ENCODE data around the gene SPSB3. TPM values are rescaled to one million over a fixed set of nuclear protein-coding genes. Genes with fewer than 3 reads are reported as not detected.
A peak's percentile ranks its signal among the peaks of the same experiment; 100 is the strongest.

The SPSB3 gene
- total RNA-seq, 1 donor from 2014 or later, result 57.9 TPM

DNA sequence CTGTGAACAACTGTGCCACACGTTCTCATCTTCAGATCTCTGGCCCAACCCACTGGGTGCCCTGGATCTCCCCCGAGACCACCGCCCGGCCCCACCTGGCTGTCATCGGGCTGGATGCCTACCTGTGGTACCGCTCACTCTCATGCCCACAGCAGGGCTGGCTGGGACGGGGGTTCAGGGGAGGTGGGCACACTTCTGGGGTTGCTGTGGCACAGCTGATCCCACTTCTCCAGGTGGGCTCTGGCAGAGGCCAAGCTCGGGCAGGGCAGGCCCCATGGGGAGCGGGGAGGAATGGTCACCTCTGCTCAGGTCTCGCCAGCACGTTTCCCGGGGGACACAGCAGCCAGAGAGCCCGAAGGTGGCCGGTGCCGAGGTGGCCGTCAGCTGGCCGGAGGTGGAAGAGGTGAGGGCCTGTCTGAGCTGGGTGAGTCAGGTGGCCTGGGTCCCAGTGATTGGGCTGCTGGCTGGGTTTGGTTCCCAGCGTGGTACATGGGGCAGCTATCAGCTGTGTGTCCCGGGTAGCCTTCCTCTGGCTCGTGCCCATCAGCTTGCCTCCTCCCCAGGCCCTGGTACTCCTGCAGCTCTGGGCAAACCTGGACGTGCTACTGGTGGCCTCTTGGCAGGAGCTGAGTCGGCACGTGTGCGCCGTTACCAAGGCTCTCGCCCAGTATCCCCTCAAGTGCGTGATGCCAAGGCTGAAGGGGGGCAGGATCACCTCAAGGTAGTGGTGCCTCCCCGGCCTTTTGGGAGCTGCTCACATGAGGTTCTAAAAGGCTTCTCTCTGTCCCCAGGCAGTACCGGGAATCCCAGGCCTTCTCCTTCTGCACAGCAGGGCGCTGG lies 7.1 kb downstream of the SPSB3 start:
- DNase-seq (ENCODE audit: low spot score), result no peak

DNA sequence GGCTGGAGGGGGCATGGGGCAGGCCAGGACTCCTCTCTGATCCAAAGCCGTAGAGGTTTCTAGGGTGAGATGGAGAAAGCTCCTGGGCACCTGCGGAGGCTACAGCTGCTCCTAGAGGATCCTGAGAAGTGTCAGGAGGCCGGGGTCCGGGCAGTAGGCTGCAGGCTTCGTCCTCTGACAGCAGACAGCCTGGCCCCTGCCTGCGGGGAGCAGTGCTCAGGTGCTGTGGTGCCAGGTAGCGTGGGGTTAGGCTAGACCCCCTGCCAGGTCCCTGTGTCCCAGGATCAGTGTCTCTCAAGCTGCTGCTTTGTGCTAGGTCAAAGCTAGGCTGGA lies 8.0 kb downstream of the SPSB3 start:
- DNase-seq (ENCODE audit: low spot score), result no peak

- no peak for DNase-seq (ENCODE audit: low spot score)
Observed at GRCh38 chr16:1773703-1774447, 8.5 kb downstream of the SPSB3 start.

DNA sequence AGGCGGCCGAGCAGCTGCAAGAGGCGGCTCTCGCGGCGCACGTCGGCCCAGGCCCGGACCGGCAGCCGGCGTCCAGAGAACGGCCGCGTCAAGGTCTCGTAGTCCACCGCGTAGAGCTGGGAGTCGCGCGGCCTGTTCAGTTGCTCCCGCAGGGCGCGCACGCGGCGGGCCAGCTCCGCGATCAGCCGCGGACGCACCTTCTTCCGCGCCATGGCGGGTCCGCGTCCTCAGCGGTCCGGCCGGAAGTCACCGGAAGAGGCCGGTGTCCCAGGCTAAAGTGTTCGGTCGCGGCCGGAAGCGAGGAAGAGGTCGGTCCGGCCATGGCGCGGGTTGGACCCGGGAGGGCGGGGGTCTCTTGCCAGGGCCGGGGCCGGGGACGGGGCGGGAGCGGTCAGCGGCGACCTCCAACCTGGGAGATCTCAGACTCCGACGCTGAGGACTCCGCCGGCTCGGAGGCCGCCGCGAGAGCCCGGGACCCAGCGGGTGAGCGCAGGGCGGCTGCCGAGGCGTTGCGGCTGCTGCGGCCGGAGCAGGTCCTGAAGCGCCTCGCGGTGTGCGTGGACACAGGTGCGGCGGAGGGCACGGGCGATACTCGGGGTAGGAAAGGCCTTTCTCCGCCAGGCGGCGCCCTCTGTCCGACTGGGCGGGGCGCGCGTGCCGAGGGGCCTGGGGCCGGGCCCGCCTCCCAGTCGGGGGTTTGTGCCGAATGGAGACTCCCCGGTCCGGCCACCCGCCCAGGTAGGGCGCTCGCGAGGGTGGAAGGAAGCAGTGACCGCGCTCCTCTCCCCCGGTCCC lies 9.3 kb downstream of the SPSB3 start, which contains the start of gene MRPS34:
MRPS34 (minus strand) TSS at position 227 of the 795 bp plus-strand sequence; CDS start at position 212, 15 bp downstream.
- peak; percentile 80 for DNase-seq (ENCODE audit: low spot score)

DNA sequence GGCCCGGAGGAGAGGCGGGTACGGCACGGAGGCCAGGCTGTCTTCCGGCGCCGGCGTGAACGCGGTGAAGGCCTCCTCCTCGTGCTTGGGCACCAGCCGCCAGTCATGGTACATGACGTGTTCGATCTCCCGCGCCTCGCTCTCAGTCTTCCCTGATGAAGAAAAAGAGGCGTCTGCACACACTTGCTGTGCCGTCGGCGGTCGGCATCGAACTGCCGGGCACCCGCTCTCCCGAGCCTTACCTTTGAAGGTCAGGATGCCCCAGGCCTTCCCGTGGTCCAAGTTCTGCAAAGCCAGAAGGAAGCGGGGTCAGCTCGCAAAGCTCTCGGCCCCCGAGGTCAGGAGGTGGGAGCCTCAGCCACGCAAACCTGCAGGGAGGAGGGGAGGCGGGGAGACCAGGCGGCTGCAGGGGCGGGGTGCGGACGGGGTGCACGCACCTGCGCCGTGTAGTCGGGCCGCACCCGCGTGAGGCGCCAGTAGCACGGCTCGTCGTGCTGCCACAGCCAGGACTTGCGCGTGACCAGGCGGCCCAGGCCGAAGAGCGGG lies 9.9 kb downstream of the SPSB3 start, which contains the start of gene EME2:
EME2 (plus strand) TSS at position 449 of the 546 bp plus-strand sequence. CDS start 418 bp downstream, outside the sequence.
- no peak for DNase-seq (ENCODE audit: low spot score)

DNA sequence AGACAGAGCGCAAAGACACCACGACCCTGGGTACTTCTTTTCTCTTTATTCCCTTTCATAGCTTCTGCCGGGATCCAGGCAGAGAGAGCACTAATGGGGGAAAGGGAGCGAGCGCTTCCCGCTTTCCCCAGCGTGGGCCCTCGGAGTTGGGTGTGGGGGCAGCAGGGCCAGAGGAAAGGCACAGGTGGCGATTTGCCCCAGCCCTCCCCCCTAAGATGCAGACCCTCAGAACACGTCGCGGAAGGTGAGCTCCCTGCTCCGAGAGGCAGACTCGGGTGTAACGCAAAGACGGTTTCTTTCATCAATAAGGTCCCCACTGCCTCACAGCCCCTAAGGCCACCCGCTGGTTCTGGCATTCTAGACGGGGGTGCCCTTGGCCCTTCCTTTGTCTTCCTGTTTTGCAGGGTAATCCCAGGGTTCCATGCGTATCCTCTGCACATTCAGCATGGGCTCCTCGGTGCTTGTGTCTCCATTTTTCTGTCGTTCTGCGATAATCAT lies 10.5 kb downstream of the SPSB3 start:
- DNase-seq (ENCODE audit: low spot score), result no peak

- peak; percentile 80 for DNase-seq (ENCODE audit: low spot score)
Observed at GRCh38 chr16:1771188-1771863, 11.0 kb downstream of the SPSB3 start, which contains the start of gene NME3. NME3 (minus strand) TSS chr16:1771543; CDS start chr16:1771534, 9 bp downstream.

DNA sequence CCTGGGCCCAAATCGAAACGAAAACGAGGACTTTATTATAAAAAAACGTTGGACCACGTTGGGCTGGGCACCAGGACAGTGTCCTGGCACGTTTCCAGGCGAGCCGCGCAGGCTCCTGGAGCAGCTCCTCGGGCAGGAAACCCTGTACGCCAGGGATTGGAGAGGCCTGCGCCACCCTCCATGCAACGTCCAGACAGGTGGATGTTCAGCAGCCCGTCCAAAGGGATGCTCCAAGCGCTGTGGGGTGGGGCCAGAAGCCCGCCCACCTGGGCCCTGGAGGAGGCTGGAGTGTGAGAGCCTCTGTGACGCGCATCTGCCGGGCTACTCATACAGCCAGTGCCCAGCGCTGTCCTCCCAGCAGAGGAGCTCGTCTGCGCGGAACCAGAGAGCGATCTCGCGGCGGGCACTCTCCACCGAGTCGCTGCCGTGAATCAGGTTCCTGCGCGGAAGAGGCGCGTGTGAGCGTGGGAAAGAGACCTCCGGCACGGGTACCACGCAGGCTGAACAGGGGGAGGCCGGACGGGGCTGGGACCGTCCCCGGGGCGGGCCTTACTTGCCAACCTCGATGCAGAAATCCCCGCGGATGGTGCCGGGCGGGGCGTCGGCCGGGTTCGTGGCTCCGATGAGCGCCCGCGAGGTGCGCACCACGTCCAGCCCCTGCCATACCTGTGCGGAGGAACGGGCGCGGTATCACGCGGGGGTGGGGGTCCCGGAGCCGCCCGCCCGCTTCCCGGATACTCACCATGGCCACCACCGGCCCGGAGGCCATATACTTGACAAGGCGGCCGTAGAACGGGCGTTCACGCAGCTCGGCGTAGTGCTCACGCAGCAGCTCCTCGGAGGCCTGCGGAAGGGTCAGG lies 11.8 kb downstream of the SPSB3 start:
- peak; percentile 69 for DNase-seq (ENCODE audit: low spot score)

- no peak for DNase-seq (ENCODE audit: low spot score)
Observed at GRCh38 chr16:1769402-1770300, 12.7 kb downstream of the SPSB3 start.

GRCh38 chr16:1768767-1769401 lies 13.5 kb downstream of the SPSB3 start:
- DNase-seq (ENCODE audit: low spot score), result no peak

DNA sequence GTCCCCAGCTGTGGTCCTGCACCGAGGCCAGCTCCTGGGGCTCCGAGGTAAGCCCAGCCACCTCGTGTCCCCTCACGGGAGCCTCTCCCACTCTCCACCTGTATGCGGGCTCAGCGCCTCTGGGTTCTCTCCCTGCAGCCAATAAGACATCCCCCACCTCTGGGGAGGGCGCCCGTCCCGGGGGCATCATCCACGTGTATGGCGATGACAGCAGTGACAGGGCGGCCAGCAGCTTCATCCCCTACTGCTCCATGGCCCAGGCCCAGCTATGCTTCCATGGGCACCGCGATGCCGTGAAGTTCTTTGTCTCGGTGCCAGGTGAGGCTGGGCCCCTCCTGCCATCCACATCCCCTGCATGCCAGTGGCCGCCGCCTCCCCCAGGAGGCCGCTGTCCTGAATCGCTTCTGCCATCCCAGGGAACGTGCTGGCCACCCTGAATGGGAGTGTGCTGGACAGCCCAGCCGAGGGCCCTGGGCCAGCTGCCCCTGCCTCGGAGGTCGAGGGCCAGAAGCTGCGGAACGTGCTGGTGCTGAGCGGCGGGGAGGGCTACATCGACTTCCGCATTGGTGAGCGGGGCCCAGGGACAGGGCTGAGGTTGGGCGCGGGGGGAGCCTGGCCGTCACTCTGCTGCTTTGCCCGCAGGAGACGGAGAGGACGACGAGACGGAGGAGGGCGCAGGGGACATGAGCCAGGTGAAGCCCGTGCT lies 14.2 kb downstream of the SPSB3 start:
- no peak for DNase-seq (ENCODE audit: low spot score)

DNA sequence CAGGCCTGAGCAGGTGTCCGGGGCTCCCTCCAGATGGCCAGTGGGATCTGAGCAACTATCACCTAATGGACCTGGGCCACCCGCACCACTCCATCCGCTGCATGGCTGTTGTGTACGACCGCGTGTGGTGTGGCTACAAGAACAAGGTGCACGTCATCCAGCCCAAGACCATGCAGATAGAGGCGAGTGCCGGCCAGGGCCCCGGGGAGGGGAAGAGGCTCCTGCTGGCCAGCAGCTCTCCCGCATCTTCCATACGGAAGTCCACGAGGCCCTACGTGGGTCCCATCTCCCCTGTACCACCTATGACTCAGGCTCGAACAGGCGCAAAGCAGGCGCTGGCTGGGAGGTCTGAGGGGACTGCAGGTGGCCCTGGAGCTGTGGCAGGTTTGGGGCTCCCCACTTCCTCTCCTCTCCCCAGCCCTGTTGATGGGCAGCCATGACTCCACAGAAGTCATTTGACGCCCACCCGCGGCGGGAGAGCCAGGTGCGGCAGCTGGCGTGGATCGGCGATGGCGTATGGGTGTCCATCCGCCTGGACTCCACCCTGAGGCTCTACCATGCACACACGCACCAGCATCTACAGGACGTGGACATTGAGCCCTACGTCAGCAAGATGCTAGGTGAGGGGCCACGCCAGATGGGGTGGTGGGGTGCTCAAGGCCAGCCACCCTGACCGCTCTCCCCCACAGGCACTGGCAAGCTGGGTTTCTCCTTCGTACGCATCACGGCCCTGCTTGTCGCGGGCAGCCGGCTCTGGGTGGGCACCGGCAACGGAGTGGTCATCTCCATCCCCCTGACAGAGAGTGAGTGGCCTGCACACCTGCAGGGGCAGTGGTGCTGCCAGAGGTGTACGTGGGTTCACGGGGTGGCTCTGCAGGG lies 15.0 kb downstream of the SPSB3 start:
- DNase-seq (ENCODE audit: low spot score), result no peak

- no peak for DNase-seq (ENCODE audit: low spot score)
Observed at GRCh38 chr16:1766701-1767100, 15.7 kb downstream of the SPSB3 start.

GRCh38 chr16:1766231-1766630 lies 16.1 kb downstream of the SPSB3 start:
- DNase-seq (ENCODE audit: low spot score), result no peak

DNA sequence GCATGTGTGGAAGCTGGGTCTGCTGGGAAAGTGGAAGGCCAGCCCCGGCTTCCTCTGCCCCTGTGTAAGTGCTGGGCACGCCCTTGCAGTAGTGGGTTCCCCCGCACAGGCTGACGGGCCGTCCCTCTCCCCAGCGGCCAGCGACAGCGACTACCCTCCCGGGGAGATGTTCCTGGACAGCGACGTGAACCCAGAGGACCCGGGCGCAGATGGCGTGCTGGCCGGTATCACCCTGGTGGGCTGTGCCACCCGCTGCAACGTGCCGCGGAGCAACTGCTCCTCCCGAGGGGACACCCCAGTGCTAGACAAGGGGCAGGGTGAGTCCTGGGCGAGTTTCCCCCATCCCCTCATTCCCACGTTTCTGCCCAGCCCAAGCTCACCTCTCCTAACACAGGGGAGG lies 16.5 kb downstream of the SPSB3 start:
- no peak for DNase-seq (ENCODE audit: low spot score)

DNA sequence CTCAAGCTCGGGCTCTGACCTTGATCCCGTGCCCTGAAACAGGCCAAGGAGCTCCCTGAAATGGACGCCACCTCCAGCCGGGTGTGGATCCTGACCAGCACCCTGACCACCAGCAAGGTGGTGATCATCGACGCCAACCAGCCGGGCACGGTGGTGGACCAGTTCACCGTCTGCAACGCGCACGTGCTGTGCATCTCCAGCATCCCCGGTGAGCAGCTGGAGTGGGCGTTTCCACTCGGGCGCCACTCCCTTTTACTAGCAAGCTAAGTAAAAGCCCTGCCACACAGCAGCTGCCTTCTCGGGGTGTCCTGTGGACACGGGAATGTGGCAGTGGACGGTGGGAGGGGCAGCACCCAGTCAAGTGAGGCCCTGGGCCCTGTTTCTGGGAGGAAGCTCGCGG lies 17.4 kb downstream of the SPSB3 start:
- no peak for DNase-seq (ENCODE audit: low spot score)

Data from mucosa of gallbladder (tissue), 1 donor.